Naive B cell (primary cell): ENCODE data around the gene MACO1. TPM values are rescaled to one million over a fixed set of nuclear protein-coding genes. Genes with fewer than 3 reads are reported as not detected.

ENCODE experiments used
- ATAC-seq, 2 donors: fragments of 150-1000 bp; cut with Tn5 transposase; 2 replicates each; pipeline ENCODE4 v1.10.0; 2021; ENCODE audit warnings: low read depth in 2 of 2, mild to moderate bottlenecking in 2 of 2, moderate library complexity in 2 of 2
- DNase-seq: peaks from one replicate; pipeline ENCODE4 v3.0.0; 2022
- H3K27ac Mint-ChIP-seq, 6 donors: one replicate each; pipeline ENCODE4 v1.8.0; 2020 to 2022; ENCODE audit warnings: mild to moderate bottlenecking in 6 of 6, mixed read lengths in 6 of 6, moderate library complexity in 5 of 6, inconsistent platforms in 2 of 6
- H3K27me3 Mint-ChIP-seq, 3 donors: one replicate each; pipeline ENCODE4 v1.8.0; 2021 to 2022; ENCODE audit warnings: mixed read lengths in 3 of 3, mild to moderate bottlenecking in 1 of 3
- H3K36me3 Mint-ChIP-seq, 2 donors: one replicate each; pipeline ENCODE4 v1.8.0; 2020 to 2022; ENCODE audit warnings: mixed read lengths in 2 of 2, inconsistent platforms in 1 of 2, mild to moderate bottlenecking in 1 of 2
- H3K4me1 Mint-ChIP-seq, 3 donors: one replicate each; pipeline ENCODE4 v1.8.0; 2020 to 2022; ENCODE audit warnings: mixed read lengths in 3 of 3, inconsistent platforms in 1 of 3, mild to moderate bottlenecking in 1 of 3, moderate library complexity in 1 of 3
- H3K4me3 Mint-ChIP-seq, 8 donors: one replicate each; pipeline ENCODE4 v1.8.0; 2020 to 2022; ENCODE audit warnings: mild to moderate bottlenecking in 8 of 8, mixed read lengths in 8 of 8, moderate library complexity in 8 of 8, inconsistent platforms in 2 of 8
- H3K9me3 Mint-ChIP-seq, 7 donors: one replicate each; pipeline ENCODE4 v1.8.0; 2020 to 2022; ENCODE audit warnings: mixed read lengths in 7 of 7, mild to moderate bottlenecking in 5 of 7, inconsistent platforms in 2 of 7, moderate library complexity in 1 of 7
- polyA plus RNA-seq, 6 donors: library from polyadenylated mRNA; unstranded; fragments of 300-500 nt; fragmentation: Illumina TruSeq; gene quantifications; one replicate each; pipeline ENCODE4 v1.2.3, GENCODE V29; 2021; ENCODE audit warnings: low read depth in 6 of 6

Gene MACO1
- polyA plus RNA-seq, 6 donors from 2014 or later: 2.7 to 9.9 (median 7.2) TPM

GRCh38 chr1:25528881-25529517, 98.3 kb downstream of the MACO1 start:
- ATAC-seq (no peak), DNase-seq (no peak)

GRCh38 chr1:25529518-25530185, 99.0 kb downstream of the MACO1 start:
- no peak overlapping the region for H3K27ac Mint-ChIP-seq
- no peaks in the 10 kb centered on the region for H3K36me3 Mint-ChIP-seq
- peaks cover 0 to 5% (median 5%) of the 10 kb centered on the region in 7 donors for H3K9me3 Mint-ChIP-seq
- peaks cover 0 to 4% (median 0%) of the 10 kb centered on the region in 3 donors for H3K4me1 Mint-ChIP-seq
- H3K27me3 Mint-ChIP-seq: peaks cover 7 to 13% (median 8%) of the 10 kb centered on the region in 3 donors
- DNase-seq (no peak), ATAC-seq (peak in 1 of 2 donors; percentile 27)
- no peak overlapping the region for H3K4me3 Mint-ChIP-seq

More at GRCh38 chr1:25528881-25529517, 98.3 kb downstream of the MACO1 start:
- Mint-ChIP-seq H3K9me3 (peaks cover 0 to 5% (median 5%) of the 10 kb centered on the region in 7 donors), H3K27ac (peak overlapping the region in 1 of 6 donors; percentile 4), H3K4me3 (no peak overlapping the region), H3K27me3 (peaks cover 7 to 15% (median 8%) of the 10 kb centered on the region in 3 donors), H3K4me1 (peaks cover 0 to 4% (median 0%) of the 10 kb centered on the region in 3 donors), H3K36me3 (no peaks in the 10 kb centered on the region)

- H3K4me3 Mint-ChIP-seq: no peak overlapping the region
- H3K9me3 Mint-ChIP-seq: peaks cover 0 to 2% (median 1%) of the 10 kb centered on the region in 7 donors
- H3K36me3 Mint-ChIP-seq: no peaks in the 10 kb centered on the region
- H3K4me1 Mint-ChIP-seq: peaks cover 0 to 4% (median 0%) of the 10 kb centered on the region in 3 donors
- DNase-seq (no peak), ATAC-seq (no peak)
- H3K27ac Mint-ChIP-seq: no peak overlapping the region
- H3K27me3 Mint-ChIP-seq: peaks cover 6 to 8% (median 7%) of the 10 kb centered on the region in 3 donors
Observed at GRCh38 chr1:25530186-25531081, 99.7 kb downstream of the MACO1 start.

GRCh38 chr1:25531082-25531461, 100.4 kb downstream of the MACO1 start:
- DNase-seq: no peak
- Mint-ChIP-seq H3K9me3 (no peaks in the 10 kb centered on the region), H3K36me3 (no peaks in the 10 kb centered on the region), H3K4me3 (no peak overlapping the region), H3K4me1 (peaks cover 0 to 4% (median 0%) of the 10 kb centered on the region in 3 donors), H3K27me3 (peaks cover 5 to 9% (median 8%) of the 10 kb centered on the region in 3 donors), H3K27ac (no peak overlapping the region)
- ATAC-seq: no peak

- Mint-ChIP-seq H3K27me3 (peaks cover 5 to 12% (median 8%) of the 10 kb centered on the region in 3 donors), H3K36me3 (no peaks in the 10 kb centered on the region), H3K9me3 (no peaks in the 10 kb centered on the region), H3K4me3 (no peak overlapping the region), H3K4me1 (peaks cover 0 to 4% (median 0%) of the 10 kb centered on the region in 3 donors), H3K27ac (no peak overlapping the region)
- DNase-seq (no peak), ATAC-seq (no peak)
Observed at GRCh38 chr1:25532970-25533369, 102.3 kb downstream of the MACO1 start.

GRCh38 chr1:25533775-25534409, 103.2 kb downstream of the MACO1 start:
- Mint-ChIP-seq H3K4me1 (peaks cover 0 to 4% (median 0%) of the 10 kb centered on the region in 3 donors), H3K9me3 (no peaks in the 10 kb centered on the region), H3K27me3 (peaks cover 5 to 12% (median 7%) of the 10 kb centered on the region in 3 donors), H3K27ac (no peak overlapping the region), H3K4me3 (no peak overlapping the region), H3K36me3 (no peaks in the 10 kb centered on the region)
- no peak for DNase-seq
- ATAC-seq: no peak

- H3K4me1 Mint-ChIP-seq: no peaks in the 10 kb centered on the region
- no peak overlapping the region for H3K4me3 Mint-ChIP-seq
Observed at GRCh38 chr1:25534410-25534788, 103.7 kb downstream of the MACO1 start.

GRCh38 chr1:25536124-25536523, 105.4 kb downstream of the MACO1 start:
- H3K27ac Mint-ChIP-seq: no peak overlapping the region
- H3K4me1 Mint-ChIP-seq: no peaks in the 10 kb centered on the region
- no peaks in the 10 kb centered on the region for H3K9me3 Mint-ChIP-seq
- no peak for DNase-seq
- H3K4me3 Mint-ChIP-seq: no peak overlapping the region
- ATAC-seq: no peak
- no peaks in the 10 kb centered on the region for H3K36me3 Mint-ChIP-seq
- H3K27me3 Mint-ChIP-seq: peaks cover 0 to 5% (median 0%) of the 10 kb centered on the region in 3 donors

More at GRCh38 chr1:25534410-25534788, 103.7 kb downstream of the MACO1 start:
- H3K9me3 Mint-ChIP-seq: no peaks in the 10 kb centered on the region
- peaks cover under 1 to 7% (median 2%) of the 10 kb centered on the region in 3 donors for H3K27me3 Mint-ChIP-seq
- ATAC-seq (no peak), DNase-seq (no peak)
- H3K36me3 Mint-ChIP-seq: no peaks in the 10 kb centered on the region
- no peak overlapping the region for H3K27ac Mint-ChIP-seq

- H3K36me3 Mint-ChIP-seq: no peaks in the 10 kb centered on the region
- H3K4me1 Mint-ChIP-seq: peaks cover 0 to 4% (median 0%) of the 10 kb centered on the region in 3 donors
- no peak overlapping the region for H3K27ac Mint-ChIP-seq
- no peaks in the 10 kb centered on the region for H3K9me3 Mint-ChIP-seq
- H3K4me3 Mint-ChIP-seq: no peak overlapping the region
- H3K27me3 Mint-ChIP-seq: peaks cover 0 to 5% (median 0%) of the 10 kb centered on the region in 3 donors
- ATAC-seq: no peak
- no peak for DNase-seq
Observed at GRCh38 chr1:25537153-25537831, 106.6 kb downstream of the MACO1 start.

GRCh38 chr1:25538191-25538767, 107.6 kb downstream of the MACO1 start:
- H3K27ac Mint-ChIP-seq: peak overlapping the region in 1 of 6 donors; percentile 9
- peaks cover 0 to 5% (median 0%) of the 10 kb centered on the region in 3 donors for H3K27me3 Mint-ChIP-seq
- no peak for DNase-seq
- ATAC-seq: no peak
- no peaks in the 10 kb centered on the region for H3K36me3 Mint-ChIP-seq
- no peaks in the 10 kb centered on the region for H3K9me3 Mint-ChIP-seq
- peaks cover 0 to 4% (median 4%) of the 10 kb centered on the region in 3 donors for H3K4me1 Mint-ChIP-seq
- H3K4me3 Mint-ChIP-seq: no peak overlapping the region

GRCh38 chr1:25540750-25541342, 110.1 kb downstream of the MACO1 start:
- peak overlapping the region in 1 of 6 donors; percentile 88 for H3K27ac Mint-ChIP-seq
- H3K36me3 Mint-ChIP-seq: no peaks in the 10 kb centered on the region
- H3K4me1 Mint-ChIP-seq: peaks cover 9 to 11% (median 11%) of the 10 kb centered on the region in 3 donors
- no peak overlapping the region for H3K4me3 Mint-ChIP-seq
- DNase-seq (no peak), ATAC-seq (no peak)
- peaks cover 0 to 5% (median 0%) of the 10 kb centered on the region in 3 donors for H3K27me3 Mint-ChIP-seq
- no peaks in the 10 kb centered on the region for H3K9me3 Mint-ChIP-seq

- ATAC-seq (no peak), DNase-seq (no peak)
- Mint-ChIP-seq H3K27me3 (no peaks in the 10 kb centered on the region), H3K4me3 (peak overlapping the region in 3 of 8 donors; percentile 30 to 86 (median 77)), H3K36me3 (no peaks in the 10 kb centered on the region), H3K9me3 (no peaks in the 10 kb centered on the region), H3K27ac (peak overlapping the region in 1 of 6 donors; percentile 88), H3K4me1 (peaks cover 9 to 13% (median 11%) of the 10 kb centered on the region in 3 donors)
Observed at GRCh38 chr1:25541425-25541824, 110.7 kb downstream of the MACO1 start.
